Pancreas (tissue), 10 donors: ENCODE data around the gene RPGRIP1L. TPM values are rescaled to one million over a fixed set of nuclear protein-coding genes. Genes with fewer than 3 reads are reported as not detected.

Experiments
- ATAC-seq, 4 donors: fragments of 200-7000 bp; cut with Tn5 transposase; one replicate each; pipeline versions ENCODE4 v1.8.0 to v1.9.1; 2020; ENCODE audit warnings: mild to moderate bottlenecking in 4 of 4, moderate library complexity in 4 of 4
- DNase-seq, 6 donors: peaks; one replicate each; pipeline ENCODE4 v3.0.0-alpha.2; 2020
- FAIRE-seq: peaks from 2 replicates; lab custom pipeline; 2012; peaks lifted over from hg19 to GRCh38; lab: Jason Lieb, UNC
- H3K27ac ChIP-seq, 4 donors: fragments of 200-600 bp; sonication (generic); 1 replicate in 3 of 4; 2 replicates in 1 of 4; pipeline versions ENCODE4 v1.5.0 to v1.8.0; 2020
- H3K27me3 ChIP-seq, 4 donors: fragments of 200-600 bp; one replicate each; pipeline ENCODE4 v1.8.0; 2021
- H3K36me3 ChIP-seq, 3 donors: fragments of 200-600 bp; sonication (generic) in 1 of 3; one replicate each; pipeline versions ENCODE4 v1.5.0 to v1.8.0; 2020 to 2021
- H3K4me1 ChIP-seq, 3 donors: fragments of 200-600 bp; one replicate each; pipeline ENCODE4 v1.8.0; 2021
- H3K4me3 ChIP-seq, 4 donors: fragments of 200-600 bp; sonication (generic) in 2 of 4; one replicate each; pipeline versions ENCODE4 v1.5.0 to v1.8.0; 2020 to 2021
- H3K9me3 ChIP-seq, 4 donors: fragments of 200-600 bp; one replicate each; pipeline ENCODE4 v1.8.0; 2021
- WGBS, 2 donors: extraction: QIAGEN DNeasy Blood & Tissue Kit; methylation state at CpG; one replicate each; pipeline ENCODE4 v1.1.7; 2013; 5-methylcytosine and 5-hydroxymethylcytosine counted together
- intact Hi-C, 3 donors: fragments of 100-400 bp; cut with DNase I; formaldehyde crosslinking; loops; one replicate each; pipeline versions ENCODE4 v1.11.1 to v1.14.2; 2022
- polyA plus RNA-seq, 2 donors: library from polyadenylated mRNA; stranded (reverse); fragments of 200-250 nt; gene quantifications; one replicate each; pipeline ENCODE4 v1.2.3, GENCODE V29; 2013
- total RNA-seq, 6 donors: library from RNA; stranded (reverse); fragmentation: NEBNext Ultra II Directional in 4 of 6; extraction: Animal tissue kit (Norgen Biotek cat#: 25700) in 4 of 6; gene quantifications; one replicate each; pipeline versions ENCODE4 v1.2.1 to v1.2.4, GENCODE V29; 2021 to 2023
- TF ChIP-seq, protein P1 (sequence below), 4 donors: fragments of 200-600 bp; sonication (generic) in 3 of 4; IDR thresholded peaks; one replicate each; pipeline versions ENCODE4 v1.5.0 to v1.8.0; 2021; ENCODE audit warnings: antibody characterized with exemption in 4 of 4
- donor health status: healthy with polysubstance abuse.
- donor health status: DM: no; HTN: no; CAD: no; lungs with moderate emphysema.
- donor health status: DM: no; HTN: no; CAD: no.
- donor health status: control.
- donor health status: control.
- donor health status: Bipolar disorder and iron deficiency.
- donor health status: DM: yes; HTN: yes; CAD: no.
- donor health status: DM: no; HTN: no; CAD: no.
- donor health status: DM: no; HTN: no; CAD: no.
- donor health status: DM: yes; HTN: yes; CAD: no.

RPGRIP1L gene
- total and polyA plus RNA-seq, 8 donors: 1.1 to 5.2 (median 1.9) TPM

DNA sequence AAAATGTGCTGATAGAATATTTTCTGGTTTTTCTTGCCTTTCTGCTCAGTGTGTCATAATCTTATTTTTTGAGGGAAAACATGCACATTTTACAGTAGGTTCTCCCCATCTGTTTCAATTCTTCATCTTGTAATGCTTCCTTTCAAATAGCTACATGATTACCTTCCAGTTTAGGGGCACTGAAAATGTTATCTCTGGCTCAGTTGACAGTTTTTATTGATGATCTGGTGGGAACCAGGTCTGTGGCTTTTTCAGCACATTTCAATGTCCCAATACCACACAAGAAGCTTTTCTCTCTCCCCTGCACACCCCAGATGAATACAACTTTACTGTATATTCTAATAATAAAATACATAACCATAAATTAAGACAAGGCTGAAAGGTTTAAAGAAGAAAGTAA lies 36.8 kb upstream of the RPGRIP1L start:
- peaks cover 11 to 35% (median 14%) of the 10 kb centered on the region in 3 donors for H3K4me1 ChIP-seq
- H3K4me3 ChIP-seq: no peak overlapping the region
- no peaks in the 10 kb centered on the region for H3K27me3 ChIP-seq
- no peak for FAIRE-seq
- H3K27ac ChIP-seq: no peak overlapping the region
- no peak for ATAC-seq
- intact Hi-C loops: no loop called here
- TF ChIP-seq, protein P1, sequence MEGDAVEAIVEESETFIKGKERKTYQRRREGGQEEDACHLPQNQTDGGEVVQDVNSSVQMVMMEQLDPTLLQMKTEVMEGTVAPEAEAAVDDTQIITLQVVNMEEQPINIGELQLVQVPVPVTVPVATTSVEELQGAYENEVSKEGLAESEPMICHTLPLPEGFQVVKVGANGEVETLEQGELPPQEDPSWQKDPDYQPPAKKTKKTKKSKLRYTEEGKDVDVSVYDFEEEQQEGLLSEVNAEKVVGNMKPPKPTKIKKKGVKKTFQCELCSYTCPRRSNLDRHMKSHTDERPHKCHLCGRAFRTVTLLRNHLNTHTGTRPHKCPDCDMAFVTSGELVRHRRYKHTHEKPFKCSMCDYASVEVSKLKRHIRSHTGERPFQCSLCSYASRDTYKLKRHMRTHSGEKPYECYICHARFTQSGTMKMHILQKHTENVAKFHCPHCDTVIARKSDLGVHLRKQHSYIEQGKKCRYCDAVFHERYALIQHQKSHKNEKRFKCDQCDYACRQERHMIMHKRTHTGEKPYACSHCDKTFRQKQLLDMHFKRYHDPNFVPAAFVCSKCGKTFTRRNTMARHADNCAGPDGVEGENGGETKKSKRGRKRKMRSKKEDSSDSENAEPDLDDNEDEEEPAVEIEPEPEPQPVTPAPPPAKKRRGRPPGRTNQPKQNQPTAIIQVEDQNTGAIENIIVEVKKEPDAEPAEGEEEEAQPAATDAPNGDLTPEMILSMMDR (IDR thresholded peaks at IDR 0.05): no peak
- no peaks in the 10 kb centered on the region for H3K36me3 ChIP-seq
- no peak for DNase-seq
- no peaks in the 10 kb centered on the region for H3K9me3 ChIP-seq

DNA sequence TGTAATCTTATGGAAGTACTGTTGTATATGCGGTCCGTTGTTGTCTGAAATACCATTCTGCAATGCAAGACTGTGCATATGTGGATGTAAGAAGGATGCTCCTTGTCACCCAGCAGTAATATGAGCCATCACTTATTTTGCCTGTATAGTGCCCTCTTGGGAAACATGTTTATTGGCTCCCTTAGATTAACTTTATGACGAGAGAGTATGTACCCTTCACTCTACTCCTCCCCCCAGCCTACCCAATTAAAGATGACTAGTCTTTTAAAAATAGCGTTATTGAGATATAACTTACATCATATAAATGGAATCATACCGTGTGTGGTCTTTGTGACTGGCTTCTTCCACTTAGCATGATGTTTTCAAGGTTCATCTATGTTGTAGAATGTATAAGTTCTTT lies 33.9 kb upstream of the RPGRIP1L start:
- intact Hi-C loops: no loop called here
- DNase-seq: no peak
- TF ChIP-seq, protein P1 (IDR thresholded peaks at IDR 0.05): no peak
- 91% methylated on average over 5 of the region's 5 CpGs for WGBS, 2 donors
- H3K27ac ChIP-seq: no peak overlapping the region
- FAIRE-seq: no peak
- peaks cover 10 to 18% (median 16%) of the 10 kb centered on the region in 3 donors for H3K4me1 ChIP-seq
- H3K9me3 ChIP-seq: no peaks in the 10 kb centered on the region
- no peak overlapping the region for H3K4me3 ChIP-seq
- H3K36me3 ChIP-seq: no peaks in the 10 kb centered on the region
- no peaks in the 10 kb centered on the region for H3K27me3 ChIP-seq
- no peak for ATAC-seq

DNA sequence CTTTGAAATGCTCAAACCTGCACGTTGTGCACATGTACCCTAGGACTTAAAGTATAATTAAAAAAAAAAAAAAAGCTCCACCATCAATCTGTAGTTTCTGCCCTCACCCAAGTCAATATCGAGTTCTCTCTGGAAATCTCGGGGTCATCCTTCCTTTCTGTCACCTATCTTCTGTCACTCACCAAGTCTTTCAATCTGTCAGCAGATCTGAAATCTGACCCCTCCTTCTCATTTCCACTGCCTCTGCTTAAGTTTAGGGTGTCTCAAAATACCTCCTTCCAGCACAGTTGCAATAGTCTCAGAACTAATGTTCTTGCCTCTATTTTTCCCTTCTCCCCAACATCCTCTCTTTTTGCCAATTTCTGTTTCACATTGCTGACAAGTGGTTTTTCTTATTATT lies 32.6 kb upstream of the RPGRIP1L start:
- no peak overlapping the region for H3K4me3 ChIP-seq
- TF ChIP-seq, protein P1 (IDR thresholded peaks at IDR 0.05): no peak
- peaks cover 9 to 23% (median 21%) of the 10 kb centered on the region in 3 donors for H3K4me1 ChIP-seq
- FAIRE-seq (no peak), DNase-seq (no peak), ATAC-seq (no peak)
- H3K27me3 ChIP-seq: no peaks in the 10 kb centered on the region
- H3K27ac ChIP-seq: no peak overlapping the region
- WGBS, 2 donors: 83 to 95% methylated on average over 3 of the region's 3 CpGs
- H3K9me3 ChIP-seq: no peaks in the 10 kb centered on the region
- no peaks in the 10 kb centered on the region for H3K36me3 ChIP-seq
- intact Hi-C loops: no loop called here

DNA sequence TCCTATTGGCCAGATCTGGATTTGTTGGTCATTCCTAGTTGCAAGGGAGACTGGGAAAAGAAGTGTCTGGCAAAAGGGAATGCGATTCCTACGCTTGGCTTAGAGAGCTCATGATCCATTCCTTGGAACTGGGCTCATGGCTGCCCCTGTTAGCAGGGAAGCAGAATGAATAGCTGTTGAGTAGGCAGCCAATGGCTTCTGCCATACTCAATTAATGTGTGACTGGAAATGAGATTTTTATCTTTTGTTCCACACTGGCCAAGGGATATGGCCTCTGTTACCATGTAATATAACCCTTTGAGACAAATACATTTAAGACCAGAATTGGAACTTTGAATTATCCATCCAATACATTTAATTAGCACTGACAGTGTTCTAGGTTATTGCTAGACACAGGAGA lies 31.2 kb upstream of the RPGRIP1L start:
- TF ChIP-seq, protein P1 (IDR thresholded peaks at IDR 0.05): no peak
- Histone ChIP-seq H3K4me1 (peaks cover 9 to 21% (median 17%) of the 10 kb centered on the region in 3 donors), H3K27me3 (no peaks in the 10 kb centered on the region), H3K36me3 (no peaks in the 10 kb centered on the region), H3K4me3 (no peak overlapping the region), H3K27ac (no peak overlapping the region), H3K9me3 (no peaks in the 10 kb centered on the region)
- WGBS, 2 donors: 97 to 100% methylated on average over 2 of the region's 2 CpGs
- FAIRE-seq: no peak
- DNase-seq: no peak
- intact Hi-C loops: no loop called here
- ATAC-seq: no peak

DNA sequence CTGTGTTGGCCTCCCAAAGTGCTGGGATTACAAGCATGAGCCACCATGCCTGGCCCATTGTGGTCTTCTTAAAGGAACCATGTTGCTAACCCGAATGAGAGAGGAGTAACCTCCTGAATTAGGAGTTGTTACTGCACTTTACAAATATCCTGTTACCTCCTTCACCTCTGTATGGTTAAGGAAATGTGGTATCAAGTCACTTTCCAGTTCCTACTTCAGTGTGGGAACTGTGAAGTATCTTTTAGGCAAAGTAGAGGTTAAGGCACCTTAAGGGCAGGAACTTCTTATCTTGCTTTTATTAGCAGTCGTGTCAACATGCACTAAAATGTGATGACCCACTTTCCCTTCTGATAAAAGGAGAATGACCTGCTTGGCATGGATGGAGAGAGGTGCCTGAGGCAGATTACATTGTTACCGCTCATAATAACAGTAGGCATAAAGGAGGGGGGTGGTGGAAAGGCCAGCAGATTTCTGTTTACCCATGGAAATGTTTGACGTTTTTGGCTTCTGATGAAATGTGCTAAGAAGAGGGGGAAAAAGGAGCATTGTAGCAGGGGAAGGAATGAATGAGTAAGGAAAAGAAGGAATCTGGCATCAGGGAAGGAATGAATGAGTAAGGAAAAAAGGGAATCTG lies 28.8 kb upstream of the RPGRIP1L start:
- TF ChIP-seq, protein P1 (IDR thresholded peaks at IDR 0.05): no peak
- intact Hi-C loops: no loop called here
- no peaks in the 10 kb centered on the region for H3K36me3 ChIP-seq
- FAIRE-seq (no peak), DNase-seq (no peak), ATAC-seq (peak; percentile 68 to 86 (median 80))
- H3K4me3 ChIP-seq: no peak overlapping the region
- no peaks in the 10 kb centered on the region for H3K9me3 ChIP-seq
- 17 to 24% methylated on average over 4 of the region's 4 CpGs for WGBS, 2 donors
- no peaks in the 10 kb centered on the region for H3K27me3 ChIP-seq
- peaks cover 9 to 21% (median 14%) of the 10 kb centered on the region in 3 donors for H3K4me1 ChIP-seq
- no peak overlapping the region for H3K27ac ChIP-seq
